SU-DHL-6 (cell line): ENCODE results near the gene CDC42BPG.
A peak's percentile ranks its signal among the peaks of the same experiment; 100 is the strongest.

Source experiments
- H2AFZ ChIP-seq: fragments of 200-600 bp; sonication (generic); 2 replicates; pipeline ENCODE4 v1.6.1; 2014; ENCODE audit warnings: low read depth, mild to moderate bottlenecking, moderate library complexity, mixed read lengths, antibody characterized with exemption, low read length; ENCODE audit not compliant: severe bottlenecking
- H3F3A ChIP-seq: fragments of 200-600 bp; shearing (Covaris generic); 2 replicates; pipeline ENCODE4 v1.6.0; 2016; ENCODE audit warnings: antibody characterized with exemption, mild to moderate bottlenecking; ENCODE audit not compliant: insufficient read depth
- H3K27ac ChIP-seq: fragments of 200-600 bp; sonication (generic); 2 replicates; pipeline ENCODE4 v1.5.1; 2016; ENCODE audit warnings: low read depth, mild to moderate bottlenecking, low read length, moderate library complexity, mixed read lengths
- H3K27me3 ChIP-seq: fragments of 200-600 bp; sonication (generic), shearing (Covaris generic); 2 replicates; pipeline ENCODE4 v1.6.0; 2014; ENCODE audit warnings: mild to moderate bottlenecking, low read length
- H3K36me3 ChIP-seq: fragments of 200-600 bp; sonication (generic); 2 replicates; pipeline ENCODE4 v1.6.1; 2014; ENCODE audit warnings: mild to moderate bottlenecking, low read length, mixed read lengths
- H3K4me2 ChIP-seq: fragments of 300-600, 200-600 bp; shearing (Covaris generic), sonication (generic); 2 replicates; pipeline ENCODE4 v1.6.0; 2014; ENCODE audit warnings: low read length, low read depth, mild to moderate bottlenecking; ENCODE audit not compliant: poor library complexity, severe bottlenecking
- H3K4me3 ChIP-seq: fragments of 200-600 bp; sonication (generic); 2 replicates; pipeline ENCODE4 v1.5.1; 2014; ENCODE audit warnings: antibody characterized with exemption, low read length, mild to moderate bottlenecking, mixed read lengths; ENCODE audit not compliant: insufficient read depth, poor library complexity, severe bottlenecking
- H3K79me2 ChIP-seq: fragments of 200-600 bp; sonication (generic); 2 replicates; pipeline ENCODE4 v1.6.1; 2014; ENCODE audit warnings: mild to moderate bottlenecking, low read length, moderate library complexity; ENCODE audit not compliant: insufficient read depth
- H3K9ac ChIP-seq: fragments of 200-600 bp; sonication (generic); 2 replicates; pipeline ENCODE4 v1.7.0; 2014; ENCODE audit warnings: mild to moderate bottlenecking, low read length
- H3K9me2 ChIP-seq: fragments of 200-600 bp; sonication (generic); replicated peaks from 2 replicates; pipeline ENCODE4 v1.6.1; 2014; ENCODE audit warnings: low read length; ENCODE audit not compliant: insufficient read depth
- H3K9me3 ChIP-seq: fragments of 200-600 bp; sonication (generic); 2 replicates; pipeline ENCODE4 v1.6.1; 2014; ENCODE audit warnings: low read length, mixed read lengths; ENCODE audit not compliant: insufficient read depth
- H4K20me1 ChIP-seq: fragments of 200-600 bp; sonication (generic); 2 replicates; pipeline ENCODE4 v1.6.1; 2014; ENCODE audit warnings: low read depth, mild to moderate bottlenecking, antibody characterized with exemption, low read length, moderate library complexity, mixed read lengths
- EZH2phosphoT487 ChIP-seq: fragments of 200-600 bp; sonication (generic), shearing (Covaris generic); conservative IDR thresholded peaks from 2 replicates; pipeline ENCODE4 v1.6.1; 2018; ENCODE audit warnings: mild to moderate bottlenecking, antibody characterized with exemption, low read length, moderate library complexity, mixed read lengths
- TF ChIP-seq, protein P1 (sequence below): fragments of 200-600 bp; sonication (generic); IDR thresholded peaks from one replicate; pipeline ENCODE4 v1.5.1; 2017; ENCODE audit warnings: antibody characterized with exemption, mild to moderate bottlenecking, low read length, moderate library complexity; ENCODE audit not compliant: insufficient read depth, poor library complexity, severe bottlenecking

CDC42BPG gene

DNA sequence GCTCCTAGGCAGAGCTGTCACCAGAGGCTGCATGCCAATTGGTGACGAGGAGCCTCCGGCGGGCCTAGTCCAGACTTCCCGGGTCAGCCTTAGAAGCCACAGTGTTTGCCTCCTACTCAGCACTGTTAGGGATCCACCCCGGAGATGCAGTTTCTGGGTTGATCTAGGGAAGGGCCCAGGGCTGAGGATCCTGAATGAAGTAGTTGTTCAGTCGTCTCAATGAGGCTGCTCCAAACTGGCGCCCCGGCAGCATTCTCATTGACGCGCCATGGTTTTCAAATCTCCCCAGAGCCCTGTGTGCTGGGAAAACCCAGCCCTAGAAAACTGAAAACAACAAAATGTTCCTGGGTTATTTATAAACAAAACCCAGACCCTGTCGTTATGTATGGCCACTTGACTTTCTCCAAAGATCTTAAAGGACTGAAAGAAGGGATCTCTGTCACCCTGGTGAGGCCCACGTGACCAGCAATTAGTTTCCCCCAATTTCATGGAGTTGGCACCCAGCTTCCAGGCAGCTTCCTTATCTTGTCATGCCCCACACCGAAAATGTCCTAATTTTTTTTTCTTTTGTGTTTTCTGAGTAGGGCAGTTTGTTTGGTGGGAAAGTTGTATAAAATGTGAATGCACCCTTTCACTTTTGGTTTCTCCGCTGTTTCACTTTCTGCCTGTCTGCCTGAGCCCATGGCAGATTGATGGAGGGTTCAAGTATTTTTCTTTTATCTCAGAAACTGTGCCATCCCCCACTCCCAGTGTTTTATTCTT is 36.0 kb upstream of the CDC42BPG start:
- no peaks in the 10 kb centered on the region for H3K27me3 ChIP-seq
- peak overlapping the region; percentile 20; the same call in 1 of the 2 replicates for H3K27ac ChIP-seq
- H3K9ac ChIP-seq: no peak overlapping the region
- H3K9me3 ChIP-seq: no peaks in the 10 kb centered on the region
- H3K79me2 ChIP-seq: peaks cover 30% of the 10 kb centered on the region
- peak overlapping the region; percentile 76 for H3K4me2 ChIP-seq
- peaks cover 32% of the 10 kb centered on the region for H3F3A ChIP-seq
- no peaks in the 10 kb centered on the region for H3K36me3 ChIP-seq
- TF ChIP-seq EZH2phosphoT487: no peak
- TF ChIP-seq, protein P1, sequence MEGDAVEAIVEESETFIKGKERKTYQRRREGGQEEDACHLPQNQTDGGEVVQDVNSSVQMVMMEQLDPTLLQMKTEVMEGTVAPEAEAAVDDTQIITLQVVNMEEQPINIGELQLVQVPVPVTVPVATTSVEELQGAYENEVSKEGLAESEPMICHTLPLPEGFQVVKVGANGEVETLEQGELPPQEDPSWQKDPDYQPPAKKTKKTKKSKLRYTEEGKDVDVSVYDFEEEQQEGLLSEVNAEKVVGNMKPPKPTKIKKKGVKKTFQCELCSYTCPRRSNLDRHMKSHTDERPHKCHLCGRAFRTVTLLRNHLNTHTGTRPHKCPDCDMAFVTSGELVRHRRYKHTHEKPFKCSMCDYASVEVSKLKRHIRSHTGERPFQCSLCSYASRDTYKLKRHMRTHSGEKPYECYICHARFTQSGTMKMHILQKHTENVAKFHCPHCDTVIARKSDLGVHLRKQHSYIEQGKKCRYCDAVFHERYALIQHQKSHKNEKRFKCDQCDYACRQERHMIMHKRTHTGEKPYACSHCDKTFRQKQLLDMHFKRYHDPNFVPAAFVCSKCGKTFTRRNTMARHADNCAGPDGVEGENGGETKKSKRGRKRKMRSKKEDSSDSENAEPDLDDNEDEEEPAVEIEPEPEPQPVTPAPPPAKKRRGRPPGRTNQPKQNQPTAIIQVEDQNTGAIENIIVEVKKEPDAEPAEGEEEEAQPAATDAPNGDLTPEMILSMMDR: no peak
- no peaks in the 10 kb centered on the region; the same call in 1 of the 2 replicates for H4K20me1 ChIP-seq
- H2AFZ ChIP-seq: no peak overlapping the region
- H3K9me2 ChIP-seq: no peaks in the 10 kb centered on the region
- H3K4me3 ChIP-seq: no peak overlapping the region

DNA sequence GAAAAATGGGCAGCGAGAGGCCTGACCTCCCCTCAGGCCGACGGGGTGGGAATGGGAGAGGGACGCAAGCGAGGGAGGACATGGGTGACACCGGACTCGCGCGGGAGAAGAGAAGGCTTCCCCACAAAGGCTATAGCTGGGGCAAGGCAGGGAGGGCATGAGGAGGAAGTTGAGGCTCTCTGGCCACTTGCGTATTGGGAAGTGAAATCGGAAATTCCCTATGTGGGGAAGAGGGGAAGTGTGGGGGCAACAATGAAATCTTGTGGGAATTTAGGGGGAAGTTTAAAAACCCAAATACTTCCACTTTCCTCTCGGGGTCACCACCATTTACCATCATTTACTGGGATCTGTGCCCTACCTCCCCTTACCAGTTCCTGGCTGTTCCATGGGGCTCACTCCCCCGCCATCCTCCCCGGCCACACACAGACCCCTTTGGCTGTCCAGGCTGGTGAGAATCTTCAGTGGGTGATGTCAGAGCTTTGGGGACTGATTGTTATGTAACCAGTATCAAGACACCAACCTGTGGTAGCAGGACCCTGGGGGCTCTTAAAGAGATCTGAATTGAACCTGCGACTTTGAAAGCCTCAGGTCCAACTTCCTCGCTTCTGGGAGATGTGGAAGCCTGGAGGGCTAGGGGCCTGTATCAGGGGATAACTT is 34.9 kb upstream of the CDC42BPG start:
- Histone ChIP-seq H3K9ac (peak overlapping the region; percentile 84), H3K9me2 (no peaks in the 10 kb centered on the region), H3K9me3 (no peaks in the 10 kb centered on the region), H3K4me3 (peak overlapping the region; percentile 80), H3K27me3 (no peaks in the 10 kb centered on the region), H4K20me1 (no peaks in the 10 kb centered on the region; the same call in 1 of the 2 replicates), H3F3A (peaks cover 32% of the 10 kb centered on the region), H2AFZ (no peak overlapping the region), H3K36me3 (no peaks in the 10 kb centered on the region), H3K4me2 (peak overlapping the region; percentile 76), H3K27ac (peak overlapping the region; percentile 66), H3K79me2 (peaks cover 40% of the 10 kb centered on the region)
- TF ChIP-seq, protein P1: no peak

DNA sequence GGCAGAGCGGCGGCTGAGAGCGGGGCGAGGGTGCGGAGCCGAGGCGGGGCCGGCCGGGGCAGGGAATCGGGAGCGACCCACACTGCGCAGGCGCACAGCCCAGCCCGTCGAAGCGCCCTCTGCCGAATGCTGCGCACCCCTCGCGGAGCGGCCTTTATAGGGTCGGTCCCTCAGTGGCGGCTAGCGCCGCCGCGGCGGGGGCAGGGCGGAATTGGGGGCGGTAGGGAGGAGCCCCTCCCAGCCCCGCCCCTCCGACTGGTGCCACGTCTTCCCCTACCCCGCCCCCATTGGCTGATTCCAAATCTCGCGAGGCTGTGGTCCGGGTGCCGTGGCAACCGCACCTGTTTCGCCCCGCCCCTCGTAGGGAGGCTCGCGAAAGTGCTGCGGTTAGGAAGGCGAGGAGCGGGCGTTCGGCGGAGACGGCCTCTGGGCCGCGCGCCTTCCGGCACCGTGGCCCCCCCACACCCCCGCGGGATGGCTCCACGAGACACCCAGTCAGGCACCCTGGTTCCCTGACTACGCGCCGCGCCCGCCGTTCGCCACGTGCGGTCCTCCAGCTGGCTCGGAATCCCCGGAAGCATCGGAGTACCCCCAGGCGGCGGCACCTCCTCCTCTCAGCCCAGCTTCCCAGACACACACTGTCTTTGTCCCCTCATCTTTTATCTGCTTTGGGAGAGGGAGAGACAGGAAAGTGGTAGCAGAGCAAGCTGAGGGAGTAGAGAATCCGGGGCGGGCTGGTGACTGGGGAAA is 34.2 kb upstream of the CDC42BPG start, which contains the start of gene EHD1:
TSS of gene EHD1 (minus strand) at position 128 of the 750 bp plus-strand sequence. CDS start 157 bp downstream, outside the sequence.
- Histone ChIP-seq H2AFZ (no peak within 1 kb of the TSS), H4K20me1 (no peaks in the 10 kb centered on the region; the same call in 1 of the 2 replicates), H3K27ac (peak within 1 kb of the TSS; percentile 82), H3K9ac (peak within 1 kb of the TSS; percentile 91), H3K36me3 (no peaks in the 10 kb centered on the region), H3K79me2 (peaks cover 44% of the 10 kb centered on the region), H3F3A (peaks cover 32% of the 10 kb centered on the region), H3K9me3 (no peaks in the 10 kb centered on the region), H3K4me2 (peak within 1 kb of the TSS; percentile 77), H3K9me2 (no peaks in the 10 kb centered on the region), H3K4me3 (peak within 1 kb of the TSS; percentile 90), H3K27me3 (no peaks in the 10 kb centered on the region)
- TF ChIP-seq, protein P1: peak; percentile 21
- TF ChIP-seq EZH2phosphoT487: no peak
